Skin of body (tissue), 2 donors: Measurements from ENCODE around the gene PTPRE. TPM values are rescaled to one million over a fixed set of nuclear protein-coding genes. Genes with fewer than 3 reads are reported as not detected.

Experiments
- DNase-seq: peaks from one replicate; lab custom pipeline; 2025; lab: John Stamatoyannopoulos, UW
- total RNA-seq: library from RNA; depleted of rRNA; stranded (reverse); fragments of >200 nt; gene quantifications from one replicate; pipeline ENCODE4 v1.2.3, GENCODE V29; 2014

The PTPRE gene
- total RNA-seq, 1 donor from 2014 or later = 15.9 TPM

- DNase-seq = no peak
Observed at GRCh38 chr10:128071417-128071782, 164.5 kb downstream of the PTPRE start.

- no peak for DNase-seq
Observed at GRCh38 chr10:128072046-128072445, 165.1 kb downstream of the PTPRE start.

GRCh38 chr10:128072941-128073645 is 166.2 kb downstream of the PTPRE start:
- DNase-seq = no peak

GRCh38 chr10:128073890-128074289 is 167.0 kb downstream of the PTPRE start:
- no peak for DNase-seq

GRCh38 chr10:128074589-128074988 is 167.7 kb downstream of the PTPRE start:
- DNase-seq = no peak

GRCh38 chr10:128077155-128077875 is 170.4 kb downstream of the PTPRE start:
- no peak for DNase-seq

- peak; percentile 42 for DNase-seq
Observed at GRCh38 chr10:128078136-128078969, 171.4 kb downstream of the PTPRE start.

GRCh38 chr10:128080231-128080630 is 173.3 kb downstream of the PTPRE start:
- no peak for DNase-seq

GRCh38 chr10:128080641-128081040 is 173.7 kb downstream of the PTPRE start:
- no peak for DNase-seq

GRCh38 chr10:128081222-128081621 is 174.3 kb downstream of the PTPRE start:
- DNase-seq = no peak

- DNase-seq = no peak
Observed at GRCh38 chr10:128081720-128082119, 174.8 kb downstream of the PTPRE start.

GRCh38 chr10:128083191-128083895 is 176.4 kb downstream of the PTPRE start:
- no peak for DNase-seq

- DNase-seq = no peak
Observed at GRCh38 chr10:128084364-128084763, 177.5 kb downstream of the PTPRE start.

- no peak for DNase-seq
Observed at GRCh38 chr10:128084991-128085390, 178.1 kb downstream of the PTPRE start.

- no peak for DNase-seq
Observed at GRCh38 chr10:128086003-128086863, 179.3 kb downstream of the PTPRE start.

GRCh38 chr10:128087146-128087883 is 180.4 kb downstream of the PTPRE start:
- no peak for DNase-seq

GRCh38 chr10:128087884-128088709 is 181.2 kb downstream of the PTPRE start:
- no peak for DNase-seq

- DNase-seq = no peak
Observed at GRCh38 chr10:128091636-128092210, 184.8 kb downstream of the PTPRE start.

- DNase-seq = no peak
Observed at GRCh38 chr10:128092454-128092853, 185.6 kb downstream of the PTPRE start.
